ENCODE measurements around the gene CPSF4.
A peak's percentile ranks its signal among the peaks of the same experiment; 100 is the strongest.
"Not testable (repeated sequence)": the region's sequence is repeated elsewhere in the genome, so short reads cannot be mapped to it uniquely, and the experiment has no call there.

CPSF4 gene

DNA sequence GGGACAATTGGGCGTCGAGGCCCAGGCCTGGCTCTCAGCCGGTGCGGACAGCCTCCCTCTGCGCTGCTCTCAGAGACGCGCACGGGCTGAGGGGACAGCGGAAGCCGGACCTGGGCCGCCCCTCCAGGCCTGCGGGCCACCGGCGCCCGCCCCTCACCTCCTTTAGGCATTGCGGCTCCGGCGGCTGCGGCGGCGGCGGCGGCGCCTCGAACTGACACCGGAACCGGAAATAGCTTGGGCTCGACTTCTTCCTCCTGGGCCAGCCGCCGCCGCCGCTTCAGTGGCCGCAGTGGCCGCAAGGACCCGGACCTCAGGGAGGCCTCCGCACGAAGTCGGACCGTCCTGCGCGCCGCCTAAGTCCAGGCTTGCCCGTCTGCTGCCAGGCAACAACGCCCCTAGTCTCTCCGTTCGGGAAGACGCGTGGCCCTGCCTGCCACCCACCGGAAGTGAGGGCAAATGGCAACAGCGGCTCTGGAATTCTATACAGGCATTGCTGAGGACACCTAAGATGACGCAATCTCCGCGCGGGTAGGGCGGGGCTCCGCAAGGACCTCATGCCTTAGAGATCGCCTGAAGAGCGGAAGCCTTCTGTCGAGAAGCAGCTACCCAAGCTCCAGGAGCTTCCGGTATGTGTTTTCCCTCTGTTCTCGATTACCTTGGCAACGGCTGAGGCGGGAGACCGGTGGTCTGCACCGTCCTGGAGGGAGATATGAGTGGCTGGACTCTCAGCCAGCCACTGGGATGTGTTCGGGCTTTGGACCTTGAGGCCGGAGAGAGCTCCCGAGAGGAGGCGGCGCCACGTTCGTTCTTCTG is 30.2 kb upstream of the CPSF4 start, which contains the start of the genes BUD31 and PDAP1:
BUD31 (plus strand) TSS at position 591 of the 813 bp plus-strand sequence. CDS start 2,124 bp downstream, outside the sequence.
PDAP1 (minus strand) TSS at position 219 of the 813 bp plus-strand sequence; CDS start at position 170, 49 bp downstream.
- peak; percentile 95 for DNase-seq

DNA sequence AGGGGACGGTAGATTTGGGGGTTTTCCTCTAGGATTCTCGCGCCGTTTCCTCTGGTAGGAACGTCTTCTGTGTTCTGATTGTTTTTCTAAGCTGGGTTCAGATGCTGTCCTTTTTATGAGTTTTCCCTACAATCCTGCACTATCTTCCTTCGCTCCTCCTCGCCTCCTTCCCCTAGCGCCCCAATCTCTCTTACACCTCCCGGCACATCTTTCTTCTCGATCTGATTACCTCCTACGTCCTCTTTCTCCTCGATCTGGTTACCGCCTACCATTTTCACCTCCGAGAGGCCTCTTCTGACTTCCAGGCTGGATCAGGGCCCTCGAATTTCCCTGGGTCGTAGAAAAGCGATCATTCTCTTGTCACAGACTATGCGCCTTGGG is 29.6 kb upstream of the CPSF4 start:
- DNase-seq = no peak

DNA sequence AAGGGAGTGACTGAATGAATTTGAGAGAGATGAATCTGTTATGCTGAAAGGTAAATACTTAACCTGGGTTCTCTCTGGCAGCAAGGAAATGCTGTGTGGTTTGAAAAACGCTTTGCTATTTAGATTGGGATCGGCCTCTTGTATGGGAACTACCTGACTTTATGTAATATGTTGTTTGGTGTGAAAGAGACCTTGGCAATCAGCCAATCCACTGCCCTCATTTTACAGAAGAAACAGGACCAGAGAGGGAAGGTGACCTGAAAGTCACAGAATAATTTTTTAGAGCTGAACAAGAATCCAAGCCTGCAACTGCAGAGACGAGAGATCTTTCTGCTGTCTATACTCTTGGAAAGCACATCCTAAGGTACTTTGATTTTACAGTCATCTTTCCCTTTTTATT is 28.9 kb upstream of the CPSF4 start:
- no peak for DNase-seq

DNA sequence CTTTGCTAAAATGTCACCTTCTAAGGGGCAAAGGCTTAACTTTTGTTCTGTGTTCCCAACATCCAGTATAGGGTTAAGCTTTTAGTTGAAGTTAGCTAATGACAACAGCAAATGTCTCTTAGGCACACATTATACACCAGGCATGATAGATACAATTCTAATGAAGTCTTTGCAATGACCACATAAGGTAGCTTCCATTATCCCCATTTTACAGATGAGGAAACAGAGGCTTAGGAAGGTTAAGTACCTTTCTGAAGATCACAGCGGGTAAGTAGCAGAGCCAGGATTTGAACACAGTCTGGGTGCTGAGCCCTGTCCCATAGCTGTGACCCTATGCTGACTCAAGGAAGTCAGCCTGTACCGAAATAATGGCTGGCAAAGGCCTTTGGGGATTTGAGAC is 28.1 kb upstream of the CPSF4 start:
- DNase-seq = no peak

DNA sequence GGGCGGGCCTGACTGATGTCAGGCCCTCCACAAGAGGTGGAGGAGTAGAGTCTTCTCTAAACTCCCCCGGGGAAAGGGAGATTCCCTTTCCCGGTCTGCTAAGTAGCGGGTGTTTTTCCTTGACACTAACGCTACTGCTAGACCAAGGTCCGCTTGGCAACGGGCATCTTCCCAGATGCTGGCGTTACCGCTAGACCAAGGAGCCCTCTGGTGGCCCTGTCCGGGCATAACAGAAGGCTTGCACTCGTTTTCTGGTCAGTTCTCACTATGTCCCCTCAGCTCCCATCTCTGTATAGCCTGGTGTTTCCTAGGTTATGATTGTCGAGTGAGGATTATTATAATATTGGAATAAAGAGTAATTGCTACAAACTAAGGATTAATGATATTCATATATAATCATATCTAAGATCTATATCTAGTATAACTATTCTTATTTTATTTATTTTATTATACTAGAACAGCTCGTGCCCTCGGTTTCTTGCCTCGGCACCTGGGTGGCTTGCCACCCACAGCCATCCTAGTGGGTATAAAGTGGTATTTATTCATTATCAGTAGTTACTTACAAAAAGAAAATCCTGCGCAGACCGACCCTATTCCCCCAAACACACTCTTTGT is 23.1 kb upstream of the CPSF4 start:
- DNase-seq = peak; percentile 10

DNA sequence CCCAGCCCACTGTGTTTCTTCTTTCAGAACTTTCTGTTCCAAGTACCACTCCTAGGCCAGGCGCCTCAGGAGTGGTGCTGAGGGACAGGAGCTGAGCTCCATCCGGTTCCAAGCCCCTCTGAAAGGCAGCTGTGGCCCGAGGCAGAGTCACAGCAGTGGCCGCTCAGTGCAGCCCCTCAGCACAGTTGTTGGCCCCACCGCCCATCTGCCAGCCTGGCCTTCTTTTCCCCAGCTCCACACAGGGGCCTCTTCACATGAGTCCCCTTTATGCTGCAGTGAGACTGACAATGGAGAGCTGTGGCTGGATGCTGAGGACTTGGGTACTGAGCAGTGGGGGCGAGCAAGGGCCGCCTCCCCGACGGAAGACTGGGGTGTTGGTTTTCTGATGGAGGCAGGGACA is 20.5 kb upstream of the CPSF4 start:
- DNase-seq = no peak

DNA sequence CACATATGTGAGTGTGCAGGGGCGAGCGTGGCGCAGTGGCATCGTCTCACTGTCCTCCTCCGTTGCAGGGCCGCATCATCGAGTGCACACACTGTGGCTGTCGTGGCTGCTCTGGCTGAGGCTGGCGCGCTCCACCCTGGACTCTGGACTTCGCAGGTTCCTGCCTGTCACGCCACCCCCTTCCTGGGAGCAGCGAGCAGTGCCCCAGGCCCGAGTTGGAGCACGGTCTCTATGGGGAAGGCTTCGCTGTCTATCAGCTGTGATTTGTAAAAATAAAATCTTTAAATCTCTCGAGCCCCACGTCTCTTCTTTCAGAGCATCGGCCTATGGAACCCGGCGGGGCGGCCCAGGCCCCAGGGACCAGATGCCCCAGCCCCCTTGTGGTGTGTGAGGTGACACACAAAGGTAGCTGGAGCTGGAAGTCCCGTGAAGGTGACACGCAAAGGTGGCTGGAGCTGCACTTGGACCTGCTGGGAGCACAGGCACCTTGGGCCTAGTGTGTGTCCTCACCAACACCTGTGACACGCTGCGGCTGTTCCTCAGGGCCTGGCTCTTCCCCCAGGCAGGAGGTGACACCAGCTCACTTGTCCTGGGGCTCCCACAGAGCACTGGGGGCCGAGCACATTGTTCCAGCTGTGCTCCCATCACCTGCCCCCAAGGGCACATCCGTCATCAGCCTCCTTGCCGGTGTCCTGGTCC is 19.3 kb upstream of the CPSF4 start:
- DNase-seq = no peak

DNA sequence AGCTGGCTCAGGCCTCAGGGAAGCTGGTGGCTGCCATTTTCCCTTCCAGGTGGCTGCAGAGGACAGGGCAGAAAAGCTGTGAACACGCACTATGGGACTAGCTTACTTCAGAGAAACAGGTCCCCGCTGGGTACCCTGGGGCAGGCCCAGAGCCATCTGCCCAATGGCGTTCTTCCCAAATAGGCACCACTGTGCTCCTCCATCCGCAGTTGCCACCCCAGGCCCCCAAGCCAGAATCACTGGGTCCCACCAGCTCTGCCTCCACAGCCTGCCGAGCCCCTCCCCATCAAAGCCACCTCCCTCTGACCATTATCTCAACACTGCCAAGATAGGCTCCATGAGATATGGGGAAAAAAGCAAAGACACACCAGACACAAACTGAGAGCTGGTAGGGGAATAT is 18.5 kb upstream of the CPSF4 start:
- DNase-seq = no peak

DNA sequence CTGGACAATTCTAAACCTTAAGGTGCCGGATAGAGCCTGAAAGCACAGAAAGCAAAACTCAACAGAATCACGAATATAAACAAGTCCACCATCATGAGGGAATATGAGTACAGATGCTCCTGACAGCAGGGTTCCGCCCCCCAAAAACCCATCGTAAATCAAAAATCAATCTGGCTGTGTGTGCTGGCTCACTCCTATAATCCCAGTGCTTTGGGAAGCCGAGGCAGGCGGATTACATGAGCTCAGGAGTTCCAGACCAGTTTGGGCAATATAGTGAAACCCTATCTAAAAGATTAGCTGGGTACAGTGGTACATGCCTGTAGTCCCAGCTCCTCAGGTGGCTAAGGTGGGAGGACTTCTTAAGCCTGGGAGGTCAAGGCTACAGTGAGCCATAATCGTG is 17.8 kb upstream of the CPSF4 start:
- no peak for DNase-seq

DNA sequence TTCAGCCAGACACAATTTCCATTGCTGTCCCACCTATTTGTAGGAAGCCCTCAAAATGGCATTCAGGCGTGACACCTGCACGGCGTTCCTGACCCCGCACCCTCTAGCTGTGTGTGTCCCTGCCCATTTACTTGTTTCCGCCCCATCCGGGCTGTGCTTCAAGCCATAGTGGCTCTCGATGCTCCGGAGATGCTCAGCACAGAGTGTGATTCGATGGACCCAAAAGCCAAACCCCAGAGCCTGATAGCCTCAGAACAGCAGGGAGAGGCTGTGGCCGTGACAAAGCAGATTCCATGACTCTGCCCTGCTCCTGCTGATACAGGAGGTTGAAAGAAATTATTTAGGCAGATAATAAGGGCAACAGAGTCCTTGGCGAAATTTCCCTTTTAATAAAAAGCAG is 16.6 kb upstream of the CPSF4 start:
- DNase-seq = no peak

DNA sequence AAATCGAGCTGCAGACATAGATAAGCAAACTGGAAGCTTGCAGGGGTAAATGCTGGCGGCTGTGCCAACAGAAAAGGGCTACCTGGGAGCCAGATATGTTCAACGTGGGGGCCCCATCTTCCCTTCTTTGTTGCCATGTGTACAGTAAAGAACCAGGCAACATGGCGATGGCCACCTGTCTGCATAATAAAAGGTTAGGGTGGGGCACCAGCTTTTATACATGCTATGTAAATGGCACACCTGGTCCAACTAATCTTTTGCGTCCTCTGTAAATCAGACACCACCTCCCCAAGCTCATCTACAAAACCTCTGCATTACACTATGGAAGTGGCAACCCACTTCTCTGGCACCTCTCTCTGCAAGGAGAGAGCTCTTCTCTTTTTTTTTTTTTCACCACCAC is 16.1 kb upstream of the CPSF4 start:
- no peak for DNase-seq

DNA sequence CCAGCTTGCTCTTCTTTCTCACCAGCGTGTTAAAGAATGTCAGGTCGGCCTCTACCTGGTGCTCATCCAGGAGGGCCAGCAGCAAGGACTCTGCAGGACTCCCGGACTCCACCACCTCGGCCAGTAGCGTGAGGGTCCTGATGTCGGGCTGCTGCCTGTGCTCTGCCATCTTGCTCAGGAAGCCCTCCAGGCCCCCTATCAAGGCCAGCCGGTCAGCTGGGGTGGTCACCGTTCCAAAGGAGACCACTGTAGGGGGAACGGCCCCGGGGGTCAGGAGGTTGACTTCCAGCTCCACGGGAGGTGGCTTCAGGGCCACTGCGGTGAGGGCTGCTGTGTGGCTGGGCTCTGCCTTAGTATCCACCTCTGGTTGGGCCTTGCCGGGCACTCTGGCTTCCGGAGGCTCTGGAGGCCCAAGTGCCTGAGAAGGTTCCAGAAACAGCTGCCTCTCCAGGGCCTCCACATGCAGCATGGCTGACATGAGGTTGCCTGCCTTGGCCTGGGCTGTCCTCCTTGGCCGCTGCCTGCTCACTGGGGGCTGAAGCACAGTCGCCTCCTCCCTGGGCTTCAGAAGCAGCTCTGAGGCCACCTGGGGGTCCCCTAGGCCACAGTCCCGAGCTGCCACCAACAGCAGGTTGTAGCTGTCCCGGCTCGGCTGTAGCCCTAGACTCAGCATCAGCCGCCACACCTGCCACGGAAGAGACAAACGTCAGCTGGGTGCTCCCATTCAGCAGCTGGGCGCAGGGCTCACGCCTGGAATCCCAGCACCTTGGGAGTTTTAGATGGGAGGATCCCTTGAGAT is 13.6 kb upstream of the CPSF4 start:
- DNase-seq = no peak

DNA sequence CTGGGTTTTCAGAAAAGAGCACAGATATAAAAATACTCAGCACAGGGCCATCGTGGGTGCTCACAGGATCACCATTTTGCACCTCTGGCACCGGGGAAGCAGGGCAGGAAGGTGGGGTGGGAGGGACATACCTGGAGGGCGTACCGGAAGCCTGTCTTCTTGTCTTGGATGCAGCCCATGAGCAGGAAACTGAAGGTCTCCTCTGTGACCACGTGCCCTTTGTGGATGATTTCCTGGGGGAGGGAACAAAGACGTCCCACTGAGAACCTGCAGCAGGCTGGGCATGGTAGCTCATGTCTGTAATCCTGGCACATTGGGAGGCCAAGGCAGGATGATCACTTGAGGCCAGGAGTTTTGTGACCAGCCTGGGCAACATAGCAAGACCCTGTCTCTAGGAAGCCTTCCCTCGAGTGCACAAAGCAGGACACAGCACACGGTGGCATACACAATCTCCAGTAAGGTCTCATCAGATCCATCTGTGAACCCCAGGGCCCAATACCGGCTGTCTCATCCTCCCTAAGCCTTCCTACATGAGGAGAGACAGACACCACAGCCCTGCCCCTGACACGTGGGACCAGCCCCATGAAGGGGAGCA is 9.7 kb upstream of the CPSF4 start:
- no peak for DNase-seq

DNA sequence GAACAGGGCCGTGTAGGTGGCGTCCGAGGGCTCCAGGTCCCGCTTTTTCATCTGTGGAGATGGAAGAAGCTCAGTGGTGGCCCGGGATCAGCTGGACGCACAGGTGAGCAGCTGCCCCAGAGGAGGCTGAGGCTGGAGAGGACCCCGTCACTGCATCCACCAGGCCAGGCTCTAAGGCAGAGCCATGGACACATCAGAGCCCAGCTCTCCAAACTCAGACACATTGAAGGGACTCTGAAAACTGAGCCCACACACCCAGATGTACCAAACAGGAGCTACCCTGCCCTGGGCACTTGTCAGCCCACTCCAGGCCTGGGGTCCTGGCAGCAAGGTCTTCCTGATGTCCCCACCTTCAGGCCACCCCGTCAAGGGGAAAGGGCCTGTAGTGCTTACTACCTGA is 9.0 kb upstream of the CPSF4 start:
- DNase-seq = no peak

DNA sequence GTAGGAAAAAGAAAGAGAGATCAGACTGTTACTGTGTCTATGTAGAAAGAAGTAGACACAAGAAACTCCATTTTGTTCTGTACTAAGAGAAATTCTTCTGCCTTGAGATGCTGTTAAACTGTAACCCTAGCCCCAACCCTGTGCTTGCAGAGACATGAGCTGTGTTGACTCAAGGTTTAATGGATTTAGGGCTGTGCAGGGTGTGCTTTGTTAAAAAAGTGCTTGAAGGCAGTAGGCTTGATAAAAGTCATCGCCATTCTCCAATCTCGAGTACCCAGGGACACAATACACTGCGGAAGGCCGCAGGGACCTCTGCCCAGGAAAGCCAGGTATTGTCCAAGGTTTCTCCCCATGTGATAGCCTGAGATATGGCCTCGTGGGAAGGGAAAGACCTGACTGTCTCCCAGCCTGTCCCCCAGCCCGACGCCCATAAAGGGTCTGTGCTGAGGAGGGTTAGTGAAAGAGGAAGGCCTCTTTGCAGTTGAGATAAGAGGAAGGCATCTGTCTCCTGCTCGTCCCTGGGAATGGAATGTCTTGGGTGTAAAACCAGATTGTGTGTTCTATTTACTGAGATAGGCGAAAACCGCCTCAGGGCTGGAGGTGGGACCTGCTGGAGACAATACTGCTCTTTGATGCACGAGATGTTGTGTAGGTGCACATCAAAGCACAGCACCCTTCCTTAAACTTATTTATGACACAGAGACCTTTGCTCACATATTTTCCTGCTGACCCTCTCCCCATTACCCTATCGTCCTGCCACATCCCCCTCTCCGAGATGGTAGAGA is 6.8 kb upstream of the CPSF4 start:
- DNase-seq = not testable (repeated sequence)

DNA sequence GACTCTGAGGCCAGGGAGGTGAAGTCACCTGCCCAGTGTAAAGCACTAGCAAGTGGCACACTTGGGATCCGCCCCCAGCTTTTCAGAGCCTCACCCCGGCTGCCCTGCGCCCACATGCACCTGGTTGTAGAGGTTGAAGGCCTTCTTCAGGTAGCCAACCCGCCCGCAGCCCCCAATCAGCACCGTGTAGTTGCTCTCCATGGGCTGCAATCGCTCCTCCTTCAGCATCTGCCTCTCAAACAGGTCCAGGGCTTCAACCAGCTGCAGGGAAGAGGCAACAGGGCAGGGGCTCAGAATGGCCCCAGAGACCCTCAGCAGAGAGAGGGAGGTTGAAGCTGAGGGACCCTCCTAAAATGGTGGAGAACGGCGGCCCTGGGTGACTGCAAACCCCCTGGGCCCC is 5.6 kb upstream of the CPSF4 start:
- DNase-seq = no peak

DNA sequence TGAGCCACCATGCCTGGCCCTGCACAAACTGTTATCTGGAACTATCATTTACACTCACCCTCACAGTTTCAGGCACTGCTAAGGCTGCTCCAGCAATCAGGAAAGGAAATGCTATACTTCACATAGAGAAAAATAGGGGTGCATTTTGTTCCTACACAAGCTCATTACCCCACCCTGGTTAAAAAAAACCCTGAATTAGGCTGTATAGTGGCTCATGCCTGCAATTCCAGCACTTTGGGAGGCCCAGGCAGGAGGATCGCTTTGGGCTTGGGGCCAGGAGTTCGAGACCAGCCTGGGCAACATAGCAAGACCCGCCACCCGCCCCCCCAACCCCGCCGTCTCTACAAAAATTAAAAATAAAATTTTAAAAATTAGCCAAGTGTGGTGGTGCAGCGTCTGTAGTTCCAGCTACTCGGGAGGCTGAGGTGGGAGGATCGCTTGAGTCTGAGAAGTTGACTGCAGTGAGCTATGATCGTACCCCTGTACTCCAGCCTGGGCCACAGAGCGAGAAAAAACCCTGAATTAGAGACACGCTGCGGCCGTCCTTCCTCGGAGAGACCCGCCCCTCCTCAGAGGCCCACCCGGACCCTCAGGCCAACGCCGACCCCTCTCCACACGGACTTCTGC is 684 bp upstream of the CPSF4 start:
- no peak for DNase-seq

DNA sequence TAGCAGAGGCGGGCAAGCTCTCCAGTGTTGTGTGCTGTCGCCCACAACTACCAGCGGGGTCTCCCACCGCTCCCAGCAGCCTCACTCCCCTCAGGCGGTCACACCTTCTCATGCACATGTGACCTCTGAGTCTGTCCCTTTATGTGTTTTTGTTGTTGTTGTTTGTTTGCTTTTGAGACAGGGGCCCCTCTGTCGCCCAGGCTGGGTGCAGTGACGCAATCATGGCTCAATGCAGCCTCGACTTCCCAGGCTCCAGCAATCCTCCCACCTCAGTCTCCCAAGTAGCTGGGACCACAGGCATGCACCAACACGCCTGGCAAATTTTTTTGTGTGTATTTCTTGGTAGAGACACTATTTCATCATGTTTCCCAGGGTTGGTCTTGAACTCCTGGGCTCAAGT is 1.5 kb downstream of the CPSF4 start:
- DNase-seq = no peak

DNA sequence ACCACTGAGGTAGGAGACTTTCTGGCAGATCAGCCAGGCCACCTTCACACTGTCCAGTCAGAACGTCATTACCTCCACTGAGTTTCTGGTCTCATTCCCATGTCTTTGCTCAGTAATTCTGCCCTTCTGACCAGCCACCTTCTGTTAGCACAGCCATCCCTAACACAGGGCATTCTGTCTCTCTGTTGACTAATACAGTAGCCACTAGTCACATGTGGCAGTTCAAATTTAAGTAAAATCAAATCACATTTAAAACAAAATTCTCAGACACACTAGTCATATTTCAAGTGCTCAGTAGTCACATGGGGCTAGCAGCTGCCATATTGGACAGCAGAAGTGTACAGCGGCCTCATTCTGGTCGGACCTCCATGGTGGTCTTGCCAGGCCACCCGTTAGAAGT is 7.4 kb downstream of the CPSF4 start:
- no peak for DNase-seq

DNA sequence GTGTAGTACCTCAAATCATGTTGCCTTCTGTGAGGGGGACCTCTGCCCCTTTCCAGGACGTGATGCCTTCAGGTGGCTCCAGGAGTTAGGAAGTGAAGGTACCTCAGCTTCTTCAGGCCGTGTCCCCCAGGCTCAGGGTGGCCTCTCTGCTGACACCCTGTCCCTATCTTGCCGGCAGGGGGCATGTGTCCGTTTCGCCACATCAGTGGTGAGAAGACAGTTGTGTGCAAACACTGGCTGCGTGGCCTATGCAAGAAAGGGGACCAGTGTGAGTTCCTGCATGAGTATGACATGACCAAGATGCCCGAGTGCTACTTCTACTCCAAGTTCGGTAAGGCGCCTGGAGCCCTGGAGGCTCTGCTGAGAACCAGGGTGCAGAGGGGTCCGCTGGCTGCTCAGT is 9.2 kb downstream of the CPSF4 start:
- DNase-seq = no peak

DNA sequence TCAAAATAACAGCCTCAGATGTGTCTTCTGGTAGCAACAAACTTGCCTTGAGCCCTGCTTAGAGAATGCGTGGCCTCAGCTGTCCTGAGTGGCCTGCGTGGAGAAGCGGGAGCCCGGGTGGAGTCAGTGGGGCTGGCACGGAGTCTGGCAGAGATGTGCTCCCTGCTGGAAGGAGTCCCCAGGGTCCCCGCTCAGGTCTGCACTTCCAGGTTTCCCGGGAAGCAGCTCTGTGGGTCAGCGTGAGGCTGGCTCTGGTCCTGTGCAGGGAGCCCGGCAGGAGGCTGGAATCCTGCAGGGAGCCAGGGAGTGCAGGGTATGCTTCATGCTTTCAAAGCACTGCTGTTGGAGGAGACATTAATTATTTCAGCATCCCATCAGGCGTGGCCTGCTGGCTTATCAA is 10.1 kb downstream of the CPSF4 start:
- no peak for DNase-seq

Data from SHP77 treated with DMSO at 0.1 percent for 48 hours (cell line).